PC-9 (cell line): Measurements from ENCODE around the gene TPM2. TPM values are rescaled to one million over a fixed set of nuclear protein-coding genes. Genes with fewer than 3 reads are reported as not detected.
A peak's percentile ranks its signal among the peaks of the same experiment; 100 is the strongest.

Experiments used
- BruUV-seq: library from RNA; stranded (reverse); fragments of 400-500 nt; replicated peaks from 2 replicates; lab custom pipeline; 2021; lab: Mats Ljungman, UMichigan
- CTCF ChIA-PET: fragments of 300-600 bp; sonication (Branson Sonifier 250); formaldehyde crosslinking; loops from one replicate; lab custom pipeline; 2022; ENCODE audit warnings: antibody characterized with exemption; lab: Charles Lee
- POLR2A ChIA-PET: fragments of 300-600 bp; sonication (Branson Sonifier 250); formaldehyde crosslinking; loops from one replicate; lab custom pipeline; 2022; ENCODE audit warnings: antibody characterized with exemption; ENCODE audit not compliant: unreplicated experiment; lab: Charles Lee
- DNase-seq, 2 experiments: peaks; one replicate each; pipeline versions ENCODE4 v3.0.0 to v3.0.0-alpha.2; 2015 to 2022; ENCODE audit warnings: mixed read lengths in 1 of 2
- H2AFZ ChIP-seq: fragments of 200-600 bp; sonication (generic); 2 replicates; pipeline ENCODE4 v1.8.1; 2017; ENCODE audit warnings: antibody characterized with exemption
- H3F3A ChIP-seq: fragments of 200-600 bp; sonication (generic); 2 replicates; pipeline ENCODE4 v1.8.1; 2017; ENCODE audit warnings: antibody characterized with exemption, mild to moderate bottlenecking, low read depth; ENCODE audit not compliant: insufficient read depth
- H3K27ac ChIP-seq: fragments of 200-600 bp; sonication (generic); 2 replicates; pipeline ENCODE4 v1.6.1; 2016; ENCODE audit warnings: mixed run types
- H3K27me3 ChIP-seq: fragments of 200-600 bp; sonication (generic); 2 replicates; pipeline ENCODE4 v1.6.1; 2016; ENCODE audit warnings: low read depth, mixed run types; ENCODE audit not compliant: insufficient read depth
- H3K36me3 ChIP-seq: fragments of 200-600 bp; sonication (generic); 2 replicates; pipeline ENCODE4 v1.6.1; 2016; ENCODE audit warnings: low read depth, mixed run types
- H3K4me1 ChIP-seq: fragments of 200-600 bp; sonication (generic); replicated peaks from 2 replicates; pipeline ENCODE4 v1.6.1; 2016; ENCODE audit warnings: mixed run types; ENCODE audit not compliant: insufficient read depth
- H3K4me2 ChIP-seq: fragments of 200-600 bp; sonication (generic); 2 replicates; pipeline ENCODE4 v1.6.1; 2017; ENCODE audit warnings: mixed run types
- H3K4me3 ChIP-seq: fragments of 200-600 bp; sonication (generic); 2 replicates; pipeline ENCODE4 v1.6.1; 2016; ENCODE audit warnings: mixed run types
- H3K79me2 ChIP-seq: fragments of 200-600 bp; sonication (generic); 2 replicates; pipeline ENCODE4 v1.6.1; 2017; ENCODE audit warnings: low read depth, mixed run types
- H3K9me2 ChIP-seq: fragments of 200-600 bp; sonication (generic); 2 replicates; pipeline ENCODE4 v1.8.1; 2017; ENCODE audit warnings: mild to moderate bottlenecking; ENCODE audit not compliant: insufficient read depth
- H3K9me3 ChIP-seq: fragments of 200-600 bp; sonication (generic); 2 replicates; pipeline ENCODE4 v1.8.1; 2016; ENCODE audit warnings: low read depth; ENCODE audit not compliant: insufficient read depth
- H4K20me1 ChIP-seq: fragments of 200-600 bp; sonication (generic); 2 replicates; pipeline ENCODE4 v1.8.1; 2017; ENCODE audit not compliant: insufficient read depth
- CTCF ChIP-seq: fragments of 200-600 bp; sonication (generic); conservative IDR thresholded peaks from 2 replicates; pipeline ENCODE4 v1.6.1; 2017; ENCODE audit warnings: mixed run types, antibody characterized with exemption, mild to moderate bottlenecking, moderate library complexity
- EZH2 ChIP-seq: fragments of 200-600 bp; sonication (generic); IDR thresholded peaks from 2 replicates; pipeline ENCODE4 v1.8.0; 2017; ENCODE audit warnings: antibody characterized with exemption, low read depth
- intact Hi-C: fragments of 100-400 bp; cut with micrococcal nuclease; formaldehyde crosslinking; loops from one replicate; pipeline ENCODE4 v1.10.0; 2022; ENCODE audit not compliant: unreplicated experiment
- total RNA-seq: library from RNA; stranded (reverse); gene quantifications from 2 replicates; pipeline ENCODE4 v1.2.3, GENCODE V29; 2021

Gene TPM2
- total RNA-seq, 1 experiment from 2014 or later = 30.5 TPM

- TF ChIP-seq CTCF (no peak), EZH2 (no peak)
- ChIA-PET CTCF (interaction anchor here (0.7 kb wide), 1 partner anchor 15 kb away, joined by 4 read pairs; no protein-coding TSS in a partner anchor), POLR2A (no interaction called here)
- H3K4me3 ChIP-seq = no peak overlapping the region
- intact Hi-C loops = no loop called here
- BruUV-seq = no TSS peak
- H3K9me3 ChIP-seq = no peaks in the 10 kb centered on the region
- H3K4me2 ChIP-seq = no peak overlapping the region
- peaks cover 19% of the 10 kb centered on the region for H3F3A ChIP-seq
- H2AFZ ChIP-seq = no peak overlapping the region
- H3K36me3 ChIP-seq = peaks cover 4% of the 10 kb centered on the region; the same call in 1 of the 2 replicates
- no peaks in the 10 kb centered on the region for H3K27me3 ChIP-seq
- peaks cover 21% of the 10 kb centered on the region for H3K4me1 ChIP-seq
- DNase-seq = no peak
- no peak overlapping the region for H3K27ac ChIP-seq
- no peaks in the 10 kb centered on the region for H3K9me2 ChIP-seq
- H3K79me2 ChIP-seq = no peaks in the 10 kb centered on the region
- no peaks in the 10 kb centered on the region for H4K20me1 ChIP-seq
These were observed 23.9 kb upstream of the TPM2 start for GRCh38 chr9:35713578-35713977.

DNA sequence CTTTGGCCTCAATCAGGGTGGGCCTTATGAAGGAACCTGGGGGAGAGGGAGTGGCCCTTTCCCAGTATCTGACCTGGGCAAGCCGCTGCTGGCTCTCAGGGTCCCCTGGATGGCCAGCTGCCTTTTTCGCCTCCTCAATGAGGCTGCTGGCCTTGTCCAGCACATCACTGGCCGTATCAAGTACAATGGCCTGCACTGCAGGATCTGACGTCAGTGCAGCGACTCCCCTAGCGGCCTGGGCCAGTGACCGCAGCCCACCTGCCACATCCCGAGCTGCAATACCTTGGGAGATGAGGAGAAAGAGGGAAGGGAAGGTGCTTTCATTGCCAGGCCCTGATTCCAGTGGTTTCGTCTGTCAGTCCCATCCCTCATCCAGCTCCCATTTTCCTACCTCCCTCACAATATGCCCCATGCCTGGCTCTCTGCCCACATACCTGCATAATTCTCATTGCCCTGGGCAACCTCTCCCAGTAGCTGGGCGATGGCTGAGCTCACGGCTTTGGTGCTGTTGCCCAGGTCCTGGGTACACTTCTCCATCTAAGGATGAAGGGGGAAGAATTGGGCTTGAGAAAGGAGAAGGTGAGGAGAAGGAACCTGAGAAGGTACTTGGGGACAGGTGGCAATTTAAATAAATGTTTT lies 23.2 kb upstream of the TPM2 start:
- no peaks in the 10 kb centered on the region for H3K9me3 ChIP-seq
- no peaks in the 10 kb centered on the region for H3K27me3 ChIP-seq
- POLR2A ChIA-PET = interaction anchor here (0.6 to 1.1 kb wide), 4 partner anchors 15 to 44 kb away, joined by 3 to 24 read pairs (median 4); no protein-coding TSS in a partner anchor
- BruUV-seq = no TSS peak
- no peak overlapping the region for H2AFZ ChIP-seq
- H3K4me1 ChIP-seq = peaks cover 21% of the 10 kb centered on the region
- peak in 1 of 2 experiments; percentile 29 for DNase-seq
- no peaks in the 10 kb centered on the region for H4K20me1 ChIP-seq
- peaks cover 19% of the 10 kb centered on the region for H3F3A ChIP-seq
- TF ChIP-seq EZH2 (no peak), CTCF (no peak)
- H3K4me2 ChIP-seq = peak overlapping the region; percentile 47; the same call in 1 of the 2 replicates
- no peaks in the 10 kb centered on the region for H3K9me2 ChIP-seq
- intact Hi-C loops = no loop called here
- CTCF ChIA-PET = interaction anchor here (0.8 to 1.1 kb wide), 2 partner anchors 15 to 48 kb away, joined by 3 to 4 read pairs; partner anchors contain the start of gene ARHGEF39
- peak overlapping the region; percentile 65 for H3K27ac ChIP-seq
- no peaks in the 10 kb centered on the region for H3K79me2 ChIP-seq
- H3K4me3 ChIP-seq = no peak overlapping the region
- peaks cover 4% of the 10 kb centered on the region; the same call in 1 of the 2 replicates for H3K36me3 ChIP-seq

DNA sequence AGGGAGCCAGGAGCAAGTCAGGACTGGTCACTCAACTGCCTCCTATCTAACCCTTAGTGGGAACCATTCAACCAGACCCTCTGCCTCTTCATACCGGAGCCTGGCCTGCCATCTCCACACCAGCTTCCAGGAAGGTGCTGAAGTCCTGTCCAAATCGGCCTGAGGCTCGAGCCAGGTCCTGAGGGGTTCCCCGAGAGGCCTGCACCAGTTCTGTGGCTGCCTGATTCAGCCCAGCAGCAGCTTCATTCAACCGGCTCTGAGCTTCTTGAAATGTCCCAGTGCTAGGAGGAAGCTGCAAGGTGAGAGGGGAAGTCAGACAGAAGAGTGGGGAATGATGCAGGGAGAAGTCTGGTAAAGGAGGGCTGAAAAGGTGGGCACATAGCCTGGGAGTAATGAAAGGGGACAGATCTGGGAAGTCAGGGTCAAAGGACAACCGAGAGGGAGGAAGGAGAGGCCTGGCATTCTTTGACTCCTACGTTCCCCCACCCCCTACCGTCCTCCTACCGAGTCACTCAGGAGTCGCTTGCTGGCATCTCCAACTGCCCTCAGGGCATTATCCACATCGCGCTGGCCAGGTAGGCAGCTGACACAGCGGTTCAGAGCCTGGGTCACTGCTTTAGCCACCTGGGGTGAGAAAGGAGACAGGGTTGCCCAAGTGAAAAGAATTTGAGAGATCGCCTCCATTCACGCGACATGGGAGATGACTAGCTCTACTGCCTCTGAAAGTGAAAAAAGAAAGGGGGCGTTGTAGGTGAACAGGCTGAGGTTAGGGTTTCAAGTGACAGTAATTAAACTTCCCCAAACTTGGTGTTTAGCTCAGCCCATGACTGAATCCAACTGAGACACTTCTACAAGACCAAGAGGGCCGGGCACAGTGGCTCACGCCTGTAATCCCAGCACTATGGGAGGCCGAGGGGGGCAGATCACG lies 22.0 kb upstream of the TPM2 start:
- Histone ChIP-seq H3K4me1 (peaks cover 21% of the 10 kb centered on the region), H3K27ac (peak overlapping the region; percentile 65), H3K4me3 (no peak overlapping the region), H3F3A (peaks cover 19% of the 10 kb centered on the region), H3K4me2 (peak overlapping the region; percentile 47), H3K79me2 (no peaks in the 10 kb centered on the region), H2AFZ (no peak overlapping the region), H3K9me2 (no peaks in the 10 kb centered on the region), H3K36me3 (peaks cover 4% of the 10 kb centered on the region; the same call in 1 of the 2 replicates), H4K20me1 (no peaks in the 10 kb centered on the region), H3K27me3 (no peaks in the 10 kb centered on the region), H3K9me3 (no peaks in the 10 kb centered on the region)
- DNase-seq = peak; percentile 86 to 92
- intact Hi-C loops = no loop called here
- POLR2A ChIA-PET = interaction anchor here (0.5 to 1.1 kb wide), 7 partner anchors 12 to 45 kb away, joined by 3 to 24 read pairs (median 4); partner anchors contain the start of genes CREB3 and TLN1
- no TSS peak for BruUV-seq
- TF ChIP-seq CTCF (no peak; the same call in 1 of the 2 replicates), EZH2 (no peak)
- CTCF ChIA-PET = interaction anchor here (0.8 to 1.1 kb wide), 3 partner anchors 17 to 47 kb away, joined by 3 to 4 read pairs (median 3); partner anchors contain the start of gene ARHGEF39
